HL-60 (cell line): ENCODE measurements around the gene IL17RD.

Experiments
- CTCF ChIP-seq: IDR thresholded peaks from one replicate; pipeline ENCODE4 v1.5.1; 2011; ENCODE audit warnings: low read length, control low read depth, inconsistent platforms; ENCODE audit not compliant: insufficient read depth
- GABPA ChIP-seq: IDR thresholded peaks from 2 replicates; pipeline ENCODE4 v1.6.1; 2012; ENCODE audit warnings: low read depth
- POLR2AphosphoS5 ChIP-seq: IDR thresholded peaks from 2 replicates; pipeline ENCODE4 v1.6.1; 2012; ENCODE audit warnings: low read depth
- REST ChIP-seq: IDR thresholded peaks from 2 replicates; pipeline ENCODE4 v1.6.1; 2012; ENCODE audit warnings: low read depth; ENCODE audit not compliant: insufficient replicate concordance
- SPI1 ChIP-seq: IDR thresholded peaks from 2 replicates; pipeline ENCODE4 v1.6.1; 2012; ENCODE audit warnings: low read depth, mild to moderate bottlenecking, borderline replicate concordance

GRCh38 chr3:57206423-57206822, 41.3 kb upstream of the IL17RD start:
- TF ChIP-seq CTCF, result no peak
- no peak for TF ChIP-seq REST
- TF ChIP-seq POLR2AphosphoS5, result no peak
- TF ChIP-seq GABPA, result no peak
- no peak for TF ChIP-seq SPI1
